ENCODE results near the gene CDC73.

The CDC73 gene

GRCh38 chr1:193120604-193121166, 1.1 kb upstream of the CDC73 start:
- TF ChIP-seq, protein P1, sequence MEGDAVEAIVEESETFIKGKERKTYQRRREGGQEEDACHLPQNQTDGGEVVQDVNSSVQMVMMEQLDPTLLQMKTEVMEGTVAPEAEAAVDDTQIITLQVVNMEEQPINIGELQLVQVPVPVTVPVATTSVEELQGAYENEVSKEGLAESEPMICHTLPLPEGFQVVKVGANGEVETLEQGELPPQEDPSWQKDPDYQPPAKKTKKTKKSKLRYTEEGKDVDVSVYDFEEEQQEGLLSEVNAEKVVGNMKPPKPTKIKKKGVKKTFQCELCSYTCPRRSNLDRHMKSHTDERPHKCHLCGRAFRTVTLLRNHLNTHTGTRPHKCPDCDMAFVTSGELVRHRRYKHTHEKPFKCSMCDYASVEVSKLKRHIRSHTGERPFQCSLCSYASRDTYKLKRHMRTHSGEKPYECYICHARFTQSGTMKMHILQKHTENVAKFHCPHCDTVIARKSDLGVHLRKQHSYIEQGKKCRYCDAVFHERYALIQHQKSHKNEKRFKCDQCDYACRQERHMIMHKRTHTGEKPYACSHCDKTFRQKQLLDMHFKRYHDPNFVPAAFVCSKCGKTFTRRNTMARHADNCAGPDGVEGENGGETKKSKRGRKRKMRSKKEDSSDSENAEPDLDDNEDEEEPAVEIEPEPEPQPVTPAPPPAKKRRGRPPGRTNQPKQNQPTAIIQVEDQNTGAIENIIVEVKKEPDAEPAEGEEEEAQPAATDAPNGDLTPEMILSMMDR (IDR thresholded peaks at IDR 0.05) = no peak
- H3K27ac ChIP-seq = no peak overlapping the region
- H3K4me3 ChIP-seq = peak overlapping the region; percentile 79
- DNase-seq (ENCODE audit: low spot score) = no peak

DNA sequence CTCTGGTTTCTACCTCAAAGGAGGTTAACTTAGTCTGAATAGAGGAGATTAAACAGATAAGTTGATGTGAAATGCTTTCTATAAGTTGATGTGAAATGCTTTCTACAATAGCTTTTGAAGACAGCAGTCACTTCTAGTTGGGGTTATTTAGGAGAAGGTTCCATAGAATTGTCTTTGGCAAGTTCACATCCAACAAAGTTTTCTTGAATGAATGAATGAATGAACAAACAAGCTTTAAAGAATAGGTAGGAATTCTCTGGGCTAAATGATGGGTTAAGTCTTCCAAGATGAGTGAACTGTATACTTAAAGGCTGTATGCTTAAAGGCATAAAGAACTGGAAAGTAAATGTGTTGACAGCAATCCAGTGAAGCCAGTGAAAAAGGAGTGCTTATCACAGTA, 1.9 kb downstream of the CDC73 start:
- no peak for DNase-seq (ENCODE audit: low spot score)
- Histone ChIP-seq H3K4me3 (peak overlapping the region; percentile 79), H3K27ac (no peak overlapping the region)
- TF ChIP-seq, protein P1 (IDR thresholded peaks at IDR 0.05) = no peak

DNA sequence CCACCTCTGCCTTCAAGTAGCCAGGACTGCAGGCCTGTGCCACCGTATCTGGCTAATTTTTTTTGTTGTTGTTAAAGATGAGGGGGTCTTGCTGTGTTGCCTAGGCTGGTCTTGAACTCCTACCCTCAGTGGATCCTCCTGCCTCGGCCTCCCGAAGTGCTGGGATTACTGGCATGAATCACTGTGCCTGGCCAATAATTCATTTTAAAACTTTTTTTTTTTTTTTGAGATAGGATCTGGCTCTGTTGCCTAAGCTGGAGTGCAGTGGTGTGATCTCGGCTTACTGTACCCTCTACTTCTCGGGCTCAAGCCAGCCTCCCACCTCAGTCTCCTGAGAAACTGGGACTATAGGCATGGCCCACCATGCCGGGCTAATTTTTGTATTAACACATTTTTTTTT, 3.5 kb downstream of the CDC73 start:
- Histone ChIP-seq H3K27ac (no peak overlapping the region), H3K4me3 (no peak overlapping the region)
- DNase-seq (ENCODE audit: low spot score) = no peak
- TF ChIP-seq, protein P1 (IDR thresholded peaks at IDR 0.05) = no peak

DNA sequence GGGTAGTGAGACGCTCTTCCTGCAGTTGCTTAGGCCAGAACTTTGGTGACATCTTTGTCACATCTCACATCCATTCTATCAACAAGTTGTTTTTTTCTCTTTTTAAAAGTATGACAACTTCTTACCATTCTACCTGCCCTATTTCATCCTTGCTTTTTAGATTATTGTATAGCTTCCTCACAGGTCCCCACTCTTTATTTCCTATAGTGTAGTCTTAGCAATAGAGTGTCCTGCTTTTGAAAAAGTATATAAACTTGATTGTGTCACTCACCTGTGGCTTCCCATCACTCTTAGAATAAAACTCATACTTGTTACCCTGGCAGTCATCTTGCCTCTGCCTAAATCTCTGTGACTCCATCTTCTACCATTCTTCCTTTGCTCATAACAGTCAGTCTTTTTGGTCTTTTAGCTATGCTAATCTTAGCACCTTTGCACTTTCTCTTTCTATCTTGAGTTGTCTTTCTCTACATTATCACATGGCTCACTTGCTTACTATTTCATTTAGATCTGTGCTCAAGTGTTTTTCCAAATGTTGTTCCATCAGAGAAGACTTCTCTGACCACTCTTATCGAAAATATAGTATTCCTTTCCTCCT, 9.5 kb downstream of the CDC73 start:
- no peak overlapping the region for H3K27ac ChIP-seq
- DNase-seq (ENCODE audit: low spot score) = no peak
- TF ChIP-seq, protein P1 (IDR thresholded peaks at IDR 0.05) = no peak
- no peak overlapping the region for H3K4me3 ChIP-seq

DNA sequence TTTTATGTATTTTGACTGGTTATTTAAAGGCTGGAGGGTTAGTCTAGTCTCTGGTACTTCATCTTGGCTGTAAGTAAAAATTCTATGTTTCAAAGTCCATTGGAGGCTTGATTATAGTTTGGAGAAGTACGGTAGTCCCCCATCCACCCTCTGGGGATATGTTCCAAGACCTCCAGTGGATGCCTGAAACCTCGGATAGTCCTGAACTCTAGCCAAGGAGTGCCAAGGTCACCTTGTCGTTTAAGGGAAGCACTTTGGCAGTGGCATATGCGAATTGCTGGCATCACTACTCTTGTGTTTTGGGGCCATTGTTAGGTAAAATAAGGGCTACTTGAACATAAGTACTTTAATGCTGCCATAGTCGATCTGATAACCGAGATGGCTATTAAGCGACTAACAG, 18.4 kb downstream of the CDC73 start:
- DNase-seq (ENCODE audit: low spot score) = no peak

GRCh38 chr1:193141804-193142203, 20.0 kb downstream of the CDC73 start:
- H3K4me3 ChIP-seq = no peak overlapping the region
- H3K27ac ChIP-seq = no peak overlapping the region
- TF ChIP-seq, protein P1 (IDR thresholded peaks at IDR 0.05) = no peak
- DNase-seq (ENCODE audit: low spot score) = no peak

More for the DNA sequence above, 18.4 kb downstream of the CDC73 start:
- no peak overlapping the region for H3K4me3 ChIP-seq
- TF ChIP-seq, protein P1 (IDR thresholded peaks at IDR 0.05) = no peak
- no peak overlapping the region for H3K27ac ChIP-seq

GRCh38 chr1:193142409-193142808, 20.6 kb downstream of the CDC73 start:
- no peak for DNase-seq (ENCODE audit: low spot score)
- Histone ChIP-seq H3K4me3 (no peak overlapping the region), H3K27ac (no peak overlapping the region)
- TF ChIP-seq, protein P1 (IDR thresholded peaks at IDR 0.05) = no peak

Data from coronary artery (tissue), 2 donors.